ENCODE results near the gene BGN. TPM values are rescaled to one million over a fixed set of nuclear protein-coding genes. Genes with fewer than 3 reads are reported as not detected.

Gene BGN
- total RNA-seq, 1 donor from 2014 or later = 0.98 TPM

DNA sequence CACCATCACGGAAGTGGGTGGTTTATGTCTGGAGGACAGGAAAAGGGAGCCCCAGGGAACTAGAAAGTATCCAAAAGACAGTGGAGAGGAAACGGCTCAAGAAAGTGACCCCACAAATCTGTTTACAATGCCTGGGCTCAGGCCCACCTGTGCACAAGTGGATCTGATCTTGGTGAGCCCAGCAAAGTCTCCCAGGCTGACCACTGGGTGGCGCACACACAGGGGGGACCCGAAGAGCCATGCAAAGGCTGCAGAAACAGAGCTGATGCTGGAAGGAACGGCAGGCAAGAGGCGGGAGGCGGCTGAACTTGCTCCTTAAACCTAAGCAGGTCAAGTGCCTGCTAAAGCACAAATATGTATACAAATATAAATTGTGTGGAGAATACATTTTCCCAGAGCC lies 34.0 kb upstream of the BGN start:
- peak; percentile 49 for DNase-seq (ENCODE audit: low spot score, unreplicated experiment)
- TF ChIP-seq, protein P1, sequence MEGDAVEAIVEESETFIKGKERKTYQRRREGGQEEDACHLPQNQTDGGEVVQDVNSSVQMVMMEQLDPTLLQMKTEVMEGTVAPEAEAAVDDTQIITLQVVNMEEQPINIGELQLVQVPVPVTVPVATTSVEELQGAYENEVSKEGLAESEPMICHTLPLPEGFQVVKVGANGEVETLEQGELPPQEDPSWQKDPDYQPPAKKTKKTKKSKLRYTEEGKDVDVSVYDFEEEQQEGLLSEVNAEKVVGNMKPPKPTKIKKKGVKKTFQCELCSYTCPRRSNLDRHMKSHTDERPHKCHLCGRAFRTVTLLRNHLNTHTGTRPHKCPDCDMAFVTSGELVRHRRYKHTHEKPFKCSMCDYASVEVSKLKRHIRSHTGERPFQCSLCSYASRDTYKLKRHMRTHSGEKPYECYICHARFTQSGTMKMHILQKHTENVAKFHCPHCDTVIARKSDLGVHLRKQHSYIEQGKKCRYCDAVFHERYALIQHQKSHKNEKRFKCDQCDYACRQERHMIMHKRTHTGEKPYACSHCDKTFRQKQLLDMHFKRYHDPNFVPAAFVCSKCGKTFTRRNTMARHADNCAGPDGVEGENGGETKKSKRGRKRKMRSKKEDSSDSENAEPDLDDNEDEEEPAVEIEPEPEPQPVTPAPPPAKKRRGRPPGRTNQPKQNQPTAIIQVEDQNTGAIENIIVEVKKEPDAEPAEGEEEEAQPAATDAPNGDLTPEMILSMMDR (IDR thresholded peaks at IDR 0.05; ENCODE audit: unreplicated experiment) = peak; percentile 65
- Mint-ChIP-seq H3K27me3 (no peaks in the 10 kb centered on the region), H3K9me3 (ENCODE audit: low read depth) (peaks cover 9% of the 10 kb centered on the region), H3K27ac (no peak overlapping the region), H3K4me3 (ENCODE audit: low read depth) (no peak overlapping the region), H3K36me3 (ENCODE audit: insufficient read depth) (peaks cover 10% of the 10 kb centered on the region), H3K4me1 (ENCODE audit: low read depth) (no peaks in the 10 kb centered on the region)

DNA sequence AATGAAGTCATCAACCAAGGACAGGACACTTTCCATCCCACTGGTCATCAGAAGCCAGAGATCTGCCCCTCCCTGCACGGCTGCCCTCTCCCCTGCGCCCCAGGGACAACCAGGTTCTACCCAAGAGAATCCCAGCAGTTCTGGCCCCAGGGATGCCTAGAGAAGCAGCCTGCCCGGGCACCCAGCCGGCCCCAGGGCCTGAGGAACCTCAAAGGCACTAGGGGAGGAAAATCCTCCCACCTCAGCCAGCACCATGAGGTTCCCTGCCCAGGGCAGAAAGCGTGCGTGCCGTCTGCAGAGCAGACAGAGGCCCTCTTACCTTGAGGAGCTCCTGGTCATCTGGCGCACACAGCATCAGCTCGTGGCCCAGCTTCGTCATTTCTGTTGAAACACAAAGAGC lies 32.5 kb upstream of the BGN start:
- Mint-ChIP-seq H3K4me1 (ENCODE audit: low read depth) (no peaks in the 10 kb centered on the region), H3K9me3 (ENCODE audit: low read depth) (peaks cover 9% of the 10 kb centered on the region), H3K27me3 (no peaks in the 10 kb centered on the region), H3K4me3 (ENCODE audit: low read depth) (no peak overlapping the region), H3K27ac (no peak overlapping the region), H3K36me3 (ENCODE audit: insufficient read depth) (peaks cover 10% of the 10 kb centered on the region)
- TF ChIP-seq, protein P1 (IDR thresholded peaks at IDR 0.05; ENCODE audit: unreplicated experiment) = no peak
- DNase-seq (ENCODE audit: low spot score, unreplicated experiment) = no peak

DNA sequence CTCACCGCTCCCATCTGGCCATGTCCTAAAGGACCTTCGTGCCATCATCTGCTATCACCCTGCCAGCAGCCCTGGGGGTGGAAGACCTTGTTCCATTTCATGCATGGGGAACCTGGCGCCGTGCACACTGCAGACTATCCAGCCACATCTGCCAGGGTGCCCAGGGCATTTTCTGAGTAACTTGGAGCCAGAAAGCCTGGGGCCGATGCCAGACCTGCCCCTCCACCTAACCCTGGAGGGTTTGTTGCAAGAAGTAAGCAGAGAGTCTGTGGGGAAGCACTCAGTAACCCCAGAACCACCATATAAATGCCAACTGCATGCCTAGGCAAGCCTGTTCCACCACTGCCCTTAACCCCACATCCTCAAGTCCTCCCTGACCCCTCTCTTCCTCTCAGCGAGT lies 31.7 kb upstream of the BGN start:
- H3K4me3 Mint-ChIP-seq (ENCODE audit: low read depth) = no peak overlapping the region

DNA sequence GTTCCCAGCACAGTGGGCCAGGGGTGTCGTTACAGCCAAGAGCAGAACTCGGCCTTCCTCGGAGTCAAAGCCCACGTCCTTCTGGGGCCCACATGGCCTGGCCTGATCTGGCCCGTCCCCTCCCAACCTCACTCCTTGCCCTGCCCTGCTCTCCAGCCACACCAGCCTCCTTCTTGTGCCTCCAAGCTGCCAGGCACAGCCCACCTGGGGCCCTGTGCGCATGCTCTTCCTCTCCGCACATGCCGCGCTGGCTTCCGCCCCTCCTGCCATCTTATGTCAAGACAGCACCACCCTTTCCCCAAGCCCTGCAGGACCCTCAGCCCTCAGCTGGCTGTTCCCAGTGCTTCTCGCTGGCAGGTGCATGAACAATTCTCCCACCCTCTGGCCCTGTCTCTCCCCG lies 31.2 kb upstream of the BGN start:
- Mint-ChIP-seq H3K4me3 (ENCODE audit: low read depth) (no peak overlapping the region), H3K27me3 (no peaks in the 10 kb centered on the region), H3K9me3 (ENCODE audit: low read depth) (peaks cover 9% of the 10 kb centered on the region), H3K27ac (no peak overlapping the region), H3K4me1 (ENCODE audit: low read depth) (no peaks in the 10 kb centered on the region), H3K36me3 (ENCODE audit: insufficient read depth) (peaks cover 10% of the 10 kb centered on the region)
- TF ChIP-seq, protein P1 (IDR thresholded peaks at IDR 0.05; ENCODE audit: unreplicated experiment) = no peak
- DNase-seq (ENCODE audit: low spot score, unreplicated experiment) = no peak

More for the DNA sequence above, 31.7 kb upstream of the BGN start:
- DNase-seq (ENCODE audit: low spot score, unreplicated experiment) = no peak
- TF ChIP-seq, protein P1 (IDR thresholded peaks at IDR 0.05; ENCODE audit: unreplicated experiment) = no peak
- Mint-ChIP-seq H3K9me3 (ENCODE audit: low read depth) (peaks cover 9% of the 10 kb centered on the region), H3K4me1 (ENCODE audit: low read depth) (no peaks in the 10 kb centered on the region), H3K36me3 (ENCODE audit: insufficient read depth) (peaks cover 10% of the 10 kb centered on the region), H3K27me3 (no peaks in the 10 kb centered on the region), H3K27ac (no peak overlapping the region)

DNA sequence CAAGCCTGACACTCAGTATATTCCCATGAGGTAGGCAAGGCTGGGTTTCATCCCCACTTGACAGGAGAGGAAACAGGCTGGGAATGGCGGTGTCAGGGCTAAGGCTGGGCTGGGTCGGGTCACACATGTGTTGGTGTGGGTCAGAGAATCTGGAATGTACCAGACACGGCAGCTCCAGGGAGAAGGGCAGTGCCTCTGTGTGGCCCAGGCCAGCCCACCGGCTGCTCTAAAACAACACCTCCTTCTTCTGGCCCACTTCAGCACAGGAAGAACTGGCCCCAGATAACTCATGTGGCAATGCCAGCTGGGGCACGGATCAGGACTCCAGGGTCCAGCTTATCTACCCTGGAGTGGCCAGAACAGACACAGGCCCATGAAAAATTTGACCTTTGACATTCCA lies 30.7 kb upstream of the BGN start:
- H3K36me3 Mint-ChIP-seq (ENCODE audit: insufficient read depth) = peaks cover 10% of the 10 kb centered on the region
- no peak for DNase-seq (ENCODE audit: low spot score, unreplicated experiment)
- TF ChIP-seq, protein P1 (IDR thresholded peaks at IDR 0.05; ENCODE audit: unreplicated experiment) = no peak
- H3K4me3 Mint-ChIP-seq (ENCODE audit: low read depth) = no peak overlapping the region
- no peak overlapping the region for H3K27ac Mint-ChIP-seq
- H3K27me3 Mint-ChIP-seq = no peaks in the 10 kb centered on the region
- H3K9me3 Mint-ChIP-seq (ENCODE audit: low read depth) = peaks cover 6% of the 10 kb centered on the region
- H3K4me1 Mint-ChIP-seq (ENCODE audit: low read depth) = no peaks in the 10 kb centered on the region

All from progenitor cell of endocrine pancreas (in vitro differentiated cells).